ENCODE measurements around the gene TRPC4. TPM values are rescaled to one million over a fixed set of nuclear protein-coding genes. Genes with fewer than 3 reads are reported as not detected.

Gene TRPC4
- total and polyA plus RNA-seq, 2 donors (not counting 1 experiment from before 2014, with no cell fraction given) = not detected

DNA sequence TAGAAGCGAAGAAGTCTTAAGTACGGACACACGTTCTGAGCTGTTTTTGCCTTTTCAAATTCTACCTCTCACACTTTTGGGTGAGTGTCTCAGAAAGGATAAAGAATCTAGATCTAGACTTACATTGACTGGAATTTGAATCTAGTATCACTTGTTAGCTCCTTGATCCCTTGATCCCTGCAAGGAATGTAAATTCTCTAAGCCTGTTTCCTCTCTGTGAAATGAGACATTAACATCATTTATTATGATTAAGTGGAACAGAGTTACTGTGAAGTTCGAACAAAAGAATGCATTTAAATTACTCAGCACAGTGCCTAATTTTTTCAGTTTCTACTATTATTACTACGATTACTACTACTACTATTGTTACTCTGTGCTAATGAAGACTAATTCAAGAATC is 184.4 kb downstream of the TRPC4 start:
- Histone ChIP-seq H3K27ac (ENCODE audit: low read length in 2 of 2) (no peak overlapping the region), H3K9ac (ENCODE audit: low read length) (no peak overlapping the region), H3K4me1 (ENCODE audit: control insufficient read depth in 2 of 2, insufficient read depth in 2 of 2, low read length in 2 of 2) (no peaks in the 10 kb centered on the region), H3K36me3 (replicated peaks in 1 of 2; ENCODE audit: control extremely low read depth in 1 of 2, control insufficient read depth in 1 of 2, extremely low read depth in 1 of 2, insufficient read depth in 2 of 2, low read length in 1 of 2) (no peaks in the 10 kb centered on the region), H2AFZ (ENCODE audit: insufficient read depth, low read depth, low read length, poor library complexity, severe bottlenecking) (no peak overlapping the region), H3K27me3 (replicated peaks in 1 of 4; ENCODE audit: control extremely low read depth in 1 of 4, control insufficient read depth in 3 of 4, insufficient read depth in 4 of 4, low read length in 3 of 4) (no peaks in the 10 kb centered on the region), H3K4me3 (ENCODE audit: control extremely low read depth in 1 of 5, extremely low read depth in 1 of 5, insufficient read depth in 1 of 5, low read depth in 2 of 5, low read length in 4 of 5) (no peak overlapping the region), H3K4me2 (replicated peaks; ENCODE audit: low read depth, low read length, poor library complexity, severe bottlenecking) (no peak overlapping the region), H3K9me3 (ENCODE audit: control extremely low read depth in 1 of 3, control insufficient read depth in 2 of 3, insufficient read depth in 1 of 3, low read length in 2 of 3) (peaks cover 0 to 3% (median 0%) of the 10 kb centered on the region in 3 donors), H3K79me2 (ENCODE audit: control insufficient read depth, insufficient read depth, low read length) (no peaks in the 10 kb centered on the region), H4K20me1 (ENCODE audit: control insufficient read depth, insufficient read depth, low read length, poor library complexity, severe bottlenecking) (no peaks in the 10 kb centered on the region)
- no peak for TF ChIP-seq EZH2 (IDR thresholded peaks at IDR 0.05; ENCODE audit: borderline replicate concordance, insufficient read depth, low read depth, low read length, poor library complexity, severe bottlenecking)
- TF ChIP-seq, protein P1, sequence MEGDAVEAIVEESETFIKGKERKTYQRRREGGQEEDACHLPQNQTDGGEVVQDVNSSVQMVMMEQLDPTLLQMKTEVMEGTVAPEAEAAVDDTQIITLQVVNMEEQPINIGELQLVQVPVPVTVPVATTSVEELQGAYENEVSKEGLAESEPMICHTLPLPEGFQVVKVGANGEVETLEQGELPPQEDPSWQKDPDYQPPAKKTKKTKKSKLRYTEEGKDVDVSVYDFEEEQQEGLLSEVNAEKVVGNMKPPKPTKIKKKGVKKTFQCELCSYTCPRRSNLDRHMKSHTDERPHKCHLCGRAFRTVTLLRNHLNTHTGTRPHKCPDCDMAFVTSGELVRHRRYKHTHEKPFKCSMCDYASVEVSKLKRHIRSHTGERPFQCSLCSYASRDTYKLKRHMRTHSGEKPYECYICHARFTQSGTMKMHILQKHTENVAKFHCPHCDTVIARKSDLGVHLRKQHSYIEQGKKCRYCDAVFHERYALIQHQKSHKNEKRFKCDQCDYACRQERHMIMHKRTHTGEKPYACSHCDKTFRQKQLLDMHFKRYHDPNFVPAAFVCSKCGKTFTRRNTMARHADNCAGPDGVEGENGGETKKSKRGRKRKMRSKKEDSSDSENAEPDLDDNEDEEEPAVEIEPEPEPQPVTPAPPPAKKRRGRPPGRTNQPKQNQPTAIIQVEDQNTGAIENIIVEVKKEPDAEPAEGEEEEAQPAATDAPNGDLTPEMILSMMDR (IDR thresholded peaks at IDR 0.05) = no peak
- Mint-ChIP-seq H3K4me3 (no peak overlapping the region), H3K9me3 (ENCODE audit: insufficient read depth) (no peaks in the 10 kb centered on the region), H3K27ac (no peak overlapping the region), H3K27me3 (no peaks in the 10 kb centered on the region), H3K4me1 (no peaks in the 10 kb centered on the region)
- ChIA-PET POLR2A (no interaction called here), CTCF (no interaction called here)
- no CpG with 5 or more reads among the region's 5 CpGs for WGBS (ENCODE audit: insufficient coverage)
- ATAC-seq (ENCODE audit: low read depth) = no peak
- intact Hi-C loops (cut with micrococcal nuclease) = no loop called here
- DNase-seq = no peak

DNA sequence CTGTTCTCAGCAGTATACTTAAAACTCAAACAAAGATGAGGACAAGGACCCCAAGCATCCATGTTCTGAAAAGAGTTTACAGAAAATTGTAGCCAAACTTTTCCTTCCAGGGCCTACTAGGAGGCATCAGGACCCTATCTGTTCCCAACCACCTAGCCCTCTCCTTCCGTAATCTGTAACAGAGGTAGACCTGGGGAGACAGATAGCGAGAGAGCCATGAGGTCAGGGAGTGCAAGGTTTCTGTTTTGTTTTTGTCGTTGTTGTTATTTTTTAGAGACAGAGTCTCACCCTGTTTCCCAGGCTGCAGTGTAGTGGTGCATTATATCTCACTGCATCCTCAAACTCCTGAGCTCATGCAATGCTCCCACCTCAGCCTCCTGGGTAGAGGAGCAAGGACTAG is 187.1 kb downstream of the TRPC4 start:
- Histone ChIP-seq H3K4me2 (replicated peaks; ENCODE audit: low read depth, low read length, poor library complexity, severe bottlenecking) (no peak overlapping the region), H3K9ac (ENCODE audit: low read length) (no peak overlapping the region), H3K9me3 (ENCODE audit: control extremely low read depth in 1 of 3, control insufficient read depth in 2 of 3, insufficient read depth in 1 of 3, low read length in 2 of 3) (peaks cover 0 to 3% (median 0%) of the 10 kb centered on the region in 3 donors), H3K79me2 (ENCODE audit: control insufficient read depth, insufficient read depth, low read length) (no peaks in the 10 kb centered on the region), H3K4me3 (ENCODE audit: control extremely low read depth in 1 of 5, extremely low read depth in 1 of 5, insufficient read depth in 1 of 5, low read depth in 2 of 5, low read length in 4 of 5) (no peak overlapping the region), H3K27me3 (replicated peaks in 1 of 4; ENCODE audit: control extremely low read depth in 1 of 4, control insufficient read depth in 3 of 4, insufficient read depth in 4 of 4, low read length in 3 of 4) (no peaks in the 10 kb centered on the region), H2AFZ (ENCODE audit: insufficient read depth, low read depth, low read length, poor library complexity, severe bottlenecking) (no peak overlapping the region), H3K36me3 (replicated peaks in 1 of 2; ENCODE audit: control extremely low read depth in 1 of 2, control insufficient read depth in 1 of 2, extremely low read depth in 1 of 2, insufficient read depth in 2 of 2, low read length in 1 of 2) (no peaks in the 10 kb centered on the region), H4K20me1 (ENCODE audit: control insufficient read depth, insufficient read depth, low read length, poor library complexity, severe bottlenecking) (no peaks in the 10 kb centered on the region), H3K4me1 (ENCODE audit: control insufficient read depth in 2 of 2, insufficient read depth in 2 of 2, low read length in 2 of 2) (no peaks in the 10 kb centered on the region), H3K27ac (ENCODE audit: low read length in 2 of 2) (no peak overlapping the region)
- H3K27me3 Mint-ChIP-seq = no peaks in the 10 kb centered on the region
- no peak overlapping the region for H3K27ac Mint-ChIP-seq
- H3K4me3 Mint-ChIP-seq = no peak overlapping the region
- no peak for ATAC-seq (ENCODE audit: low read depth)
- no peak for DNase-seq
- no CpG with 5 or more reads among the region's 3 CpGs for WGBS (ENCODE audit: insufficient coverage)
- TF ChIP-seq, protein P1 (IDR thresholded peaks at IDR 0.05) = no peak
- TF ChIP-seq EZH2 (IDR thresholded peaks at IDR 0.05; ENCODE audit: borderline replicate concordance, insufficient read depth, low read depth, low read length, poor library complexity, severe bottlenecking) = no peak
- CTCF ChIA-PET = no interaction called here
- H3K4me1 Mint-ChIP-seq = no peaks in the 10 kb centered on the region
- intact Hi-C loops (cut with micrococcal nuclease) = no loop called here
- POLR2A ChIA-PET = no interaction called here
- H3K9me3 Mint-ChIP-seq (ENCODE audit: insufficient read depth) = no peaks in the 10 kb centered on the region
